ENCODE results near the gene ARHGEF40. TPM values are rescaled to one million over a fixed set of nuclear protein-coding genes. Genes with fewer than 3 reads are reported as not detected.

Gene ARHGEF40
- polyA plus RNA-seq, 10 donors = 51.4 to 83.0 (median 61.7) TPM

GRCh38 chr14:21077672-21078071 lies 7.6 kb downstream of the ARHGEF40 start:
- no peak for DNase-seq

- no peak for DNase-seq
Observed at GRCh38 chr14:21078287-21078686, 8.2 kb downstream of the ARHGEF40 start.

GRCh38 chr14:21078726-21079125 lies 8.6 kb downstream of the ARHGEF40 start:
- DNase-seq = no peak

GRCh38 chr14:21081521-21082142 lies 11.5 kb downstream of the ARHGEF40 start:
- no peak for DNase-seq

- no peak for DNase-seq
Observed at GRCh38 chr14:21083565-21084325, 13.6 kb downstream of the ARHGEF40 start.

GRCh38 chr14:21084396-21084795 lies 14.3 kb downstream of the ARHGEF40 start:
- DNase-seq = no peak

- DNase-seq = no peak
Observed at GRCh38 chr14:21084998-21085853, 15.1 kb downstream of the ARHGEF40 start.

- DNase-seq = no peak
Observed at GRCh38 chr14:21086908-21087293, 16.8 kb downstream of the ARHGEF40 start.

- DNase-seq = peak; percentile 65 to 87 (median 83)
Observed at GRCh38 chr14:21087294-21088091, 17.4 kb downstream of the ARHGEF40 start.

GRCh38 chr14:21088687-21089086 lies 18.6 kb downstream of the ARHGEF40 start:
- no peak for DNase-seq

GRCh38 chr14:21089271-21089670 lies 19.2 kb downstream of the ARHGEF40 start:
- DNase-seq = no peak

GRCh38 chr14:21089877-21090193 lies 19.7 kb downstream of the ARHGEF40 start:
- no peak for DNase-seq

GRCh38 chr14:21090194-21090939 lies 20.3 kb downstream of the ARHGEF40 start:
- DNase-seq = no peak

GRCh38 chr14:21090940-21091663 lies 21.0 kb downstream of the ARHGEF40 start:
- DNase-seq = no peak

GRCh38 chr14:21091821-21092272 lies 21.7 kb downstream of the ARHGEF40 start:
- DNase-seq = no peak

- peak; percentile 54 to 89 (median 85) for DNase-seq
Observed at GRCh38 chr14:21092273-21093011, 22.3 kb downstream of the ARHGEF40 start.

GRCh38 chr14:21093018-21093417 lies 22.9 kb downstream of the ARHGEF40 start:
- no peak for DNase-seq

GRCh38 chr14:21093769-21094681 lies 23.9 kb downstream of the ARHGEF40 start:
- DNase-seq = peak in 1 of 3 donors; percentile 67
